ENCODE results near the gene PGAM5. TPM values are rescaled to one million over a fixed set of nuclear protein-coding genes. Genes with fewer than 3 reads are reported as not detected.

The PGAM5 gene
- total and polyA plus RNA-seq, 10 of the 15 experiments (the other 5 are each of a cell fraction or from before 2014, with no cell fraction given), result 8.2 to 90.9 (median 45.3) TPM

GRCh38 chr12:132728502-132728901, 17.9 kb downstream of the PGAM5 start (continued):
- TF ChIP-seq CHD4 (IDR thresholded peaks at IDR 0.05), result no peak

- no peak overlapping the region for H3K4me3 ChIP-seq
- DNase-seq (ENCODE audit: low read depth, low spot score) (no peak), ATAC-seq (no peak), FAIRE-seq (no peak)
- CTCF ChIA-PET, result interaction anchor here (1.3 kb wide), 1 partner anchor 10 kb away, joined by 3 read pairs; no protein-coding TSS in a partner anchor
- no peak overlapping the region for H2AFZ ChIP-seq (ENCODE audit: control insufficient read depth, low read depth, low read length)
- no peaks in the 10 kb centered on the region for H3K4me1 ChIP-seq (ENCODE audit: control insufficient read depth, insufficient read depth, low read length)
- in situ Hi-C loops (cut with MboI) (no loop called here), intact Hi-C loops (cut with micrococcal nuclease; ENCODE audit: unreplicated experiment) (no loop called here)
- H3K4me2 ChIP-seq (ENCODE audit: control insufficient read depth, insufficient read depth), result no peak overlapping the region
- H3K9me3 ChIP-seq (replicated peaks; ENCODE audit: control insufficient read depth, insufficient read depth, low read length), result no peaks in the 10 kb centered on the region; the same call in 2 of the 3 replicates
- BruUV-seq (replicated peaks), result no TSS peak
- H3K79me2 ChIP-seq (ENCODE audit: control insufficient read depth, insufficient read depth, low read length), result no peaks in the 10 kb centered on the region
- no peaks in the 10 kb centered on the region for H3K27me3 ChIP-seq (replicated peaks in 1 of 2; ENCODE audit: control insufficient read depth in 2 of 2, insufficient read depth in 2 of 2, low read length in 1 of 2)
- H3K27ac ChIP-seq (ENCODE audit: control insufficient read depth, insufficient read depth), result no peak overlapping the region
- 89% methylated on average over 24 of the region's 24 CpGs for WGBS (ENCODE audit: insufficient coverage, insufficient replicate concordance, low lambda C conversion rate, missing lambda C conversion rate)
- no peak overlapping the region for H3K9ac ChIP-seq (ENCODE audit: control insufficient read depth, insufficient read depth, low read length)
- POLR2A ChIA-PET, result no interaction called here
- SMC1A ChIA-PET (ENCODE audit: uncharacterized antibody, unreplicated experiment), result no interaction called here
- RAD21 ChIA-PET (ENCODE audit: unreplicated experiment), result no interaction called here
- H3K36me3 ChIP-seq (ENCODE audit: control insufficient read depth in 2 of 2, insufficient read depth in 2 of 2, low read length in 1 of 2), result peaks cover 24 to 41% of the 10 kb centered on the region in 2 experiments
- TF ChIP-seq ZNF274 (IDR thresholded peaks at IDR 0.05; ENCODE audit: insufficient read depth, insufficient read length) (no peak), POU2F2 (IDR thresholded peaks at IDR 0.05; ENCODE audit: borderline replicate concordance, low read depth, low read length) (no peak), FOXM1 (IDR thresholded peaks at IDR 0.05; ENCODE audit: low read depth, low read length) (no peak), POLR2A (IDR thresholded peaks at IDR 0.05; ENCODE audit: low read depth, low read length) (0 out of 2 replicates have a peak, but pooled peaks have one; percentile 6)
- no peaks in the 10 kb centered on the region for H4K20me1 ChIP-seq (ENCODE audit: control insufficient read depth, insufficient read depth)
Measured at GRCh38 chr12:132729541-132730320, 19.1 kb downstream of the PGAM5 start.

DNA sequence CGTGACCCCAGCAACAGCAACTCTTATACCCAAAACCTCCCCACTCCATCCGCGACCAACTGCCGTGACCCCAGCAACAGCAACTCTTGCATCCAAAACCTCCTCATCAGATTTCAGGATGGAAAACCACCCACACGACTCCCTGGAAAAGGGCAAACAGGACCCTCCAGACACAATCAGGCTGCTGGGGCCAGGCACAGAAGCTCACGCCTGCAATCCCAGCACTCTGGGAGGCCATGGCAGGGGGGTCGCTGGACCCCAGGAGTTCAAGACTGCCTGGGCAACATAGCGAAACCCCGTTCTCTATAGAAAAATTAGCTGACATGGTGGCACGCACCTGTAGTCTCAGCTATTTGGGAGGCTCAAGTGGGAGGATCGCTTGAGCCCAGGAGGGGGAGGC, 19.7 kb downstream of the PGAM5 start:
- intact Hi-C loops (cut with micrococcal nuclease; ENCODE audit: unreplicated experiment) (no loop called here), in situ Hi-C loops (cut with MboI) (no loop called here)
- 93% methylated on average over 11 of the region's 11 CpGs for WGBS (ENCODE audit: insufficient coverage, insufficient replicate concordance, low lambda C conversion rate, missing lambda C conversion rate)
- Histone ChIP-seq H3K4me1 (ENCODE audit: control insufficient read depth, insufficient read depth, low read length) (no peaks in the 10 kb centered on the region), H3K27ac (ENCODE audit: control insufficient read depth, insufficient read depth) (no peak overlapping the region), H3K9ac (ENCODE audit: control insufficient read depth, insufficient read depth, low read length) (no peak overlapping the region), H3K4me3 (no peak overlapping the region), H3K27me3 (replicated peaks in 1 of 2; ENCODE audit: control insufficient read depth in 2 of 2, insufficient read depth in 2 of 2, low read length in 1 of 2) (no peaks in the 10 kb centered on the region), H4K20me1 (ENCODE audit: control insufficient read depth, insufficient read depth) (no peaks in the 10 kb centered on the region), H3K36me3 (ENCODE audit: control insufficient read depth in 2 of 2, insufficient read depth in 2 of 2, low read length in 1 of 2) (peaks cover 28 to 44% of the 10 kb centered on the region in 2 experiments), H3K9me3 (replicated peaks; ENCODE audit: control insufficient read depth, insufficient read depth, low read length) (no peaks in the 10 kb centered on the region; the same call in 2 of the 3 replicates), H3K79me2 (ENCODE audit: control insufficient read depth, insufficient read depth, low read length) (no peaks in the 10 kb centered on the region), H2AFZ (ENCODE audit: control insufficient read depth, low read depth, low read length) (no peak overlapping the region), H3K4me2 (ENCODE audit: control insufficient read depth, insufficient read depth) (no peak overlapping the region)
- FAIRE-seq, result no peak
- TF ChIP-seq RB1 (IDR thresholded peaks at IDR 0.05; ENCODE audit: borderline replicate concordance) (no peak), IKZF2 (IDR thresholded peaks at IDR 0.05) (no peak)
- ChIA-PET SMC1A (ENCODE audit: uncharacterized antibody, unreplicated experiment) (no interaction called here), RAD21 (ENCODE audit: unreplicated experiment) (no interaction called here), CTCF (interaction anchor here (1.3 kb wide), 1 partner anchor 10 kb away, joined by 3 read pairs; no protein-coding TSS in a partner anchor), POLR2A (no interaction called here)
- no TSS peak for BruUV-seq (replicated peaks)
- ATAC-seq, result no peak
- DNase-seq (ENCODE audit: low read depth, low spot score), result no peak

Data from GM12878 (cell line).